DOHH2 (cell line): ENCODE results near the gene CLTCL1.

Experiments used
- H3F3A ChIP-seq: fragments of 200-600 bp; sonication (generic), shearing (Covaris generic); 2 replicates; pipeline ENCODE4 v1.6.0; 2016; ENCODE audit warnings: antibody characterized with exemption, mild to moderate bottlenecking; ENCODE audit not compliant: control insufficient read depth, insufficient read depth
- H3K27ac ChIP-seq: fragments of 200-600 bp; sonication (generic); 2 replicates; pipeline ENCODE4 v1.5.1; 2014; ENCODE audit warnings: low read depth, mild to moderate bottlenecking, low read length, moderate library complexity
- H3K27me3 ChIP-seq: fragments of 200-600 bp; sonication (generic); 2 replicates; pipeline ENCODE4 v1.6.1; 2014; ENCODE audit warnings: mild to moderate bottlenecking, low read length, mixed read lengths; ENCODE audit not compliant: control insufficient read depth
- H3K36me3 ChIP-seq: fragments of 200-600 bp; sonication (generic); 2 replicates; pipeline ENCODE4 v1.6.1; 2014; ENCODE audit warnings: mild to moderate bottlenecking, low read length, moderate library complexity, mixed read lengths; ENCODE audit not compliant: control insufficient read depth
- H3K4me1 ChIP-seq: fragments of 200-600 bp; sonication (generic); 2 replicates; pipeline ENCODE4 v1.6.1; 2014; ENCODE audit warnings: mild to moderate bottlenecking, low read length, mixed read lengths; ENCODE audit not compliant: control insufficient read depth
- H3K4me2 ChIP-seq: fragments of 200-600 bp; sonication (generic); 2 replicates; pipeline ENCODE4 v1.6.0; 2014; ENCODE audit warnings: mild to moderate bottlenecking, low read length, moderate library complexity
- H3K4me3 ChIP-seq: fragments of 200-600 bp; sonication (generic); 2 replicates; pipeline ENCODE4 v1.5.1; 2014; ENCODE audit warnings: mild to moderate bottlenecking, low read length, mixed read lengths
- H3K79me2 ChIP-seq: fragments of 200-600 bp; sonication (generic); 2 replicates; pipeline ENCODE4 v1.6.1; 2014; ENCODE audit warnings: mild to moderate bottlenecking, low read length, mixed read lengths; ENCODE audit not compliant: control insufficient read depth
- H3K9me2 ChIP-seq: fragments of 200-600 bp; sonication (generic); replicated peaks from 2 replicates; pipeline ENCODE4 v1.6.1; 2014; ENCODE audit warnings: mild to moderate bottlenecking, low read length, mixed read lengths; ENCODE audit not compliant: control insufficient read depth
- H3K9me3 ChIP-seq: fragments of 200-600 bp; sonication (generic); 2 replicates; pipeline ENCODE4 v1.6.1; 2014; ENCODE audit warnings: antibody characterized with exemption, low read length, mixed read lengths; ENCODE audit not compliant: control insufficient read depth, insufficient read depth
- H4K20me1 ChIP-seq: fragments of 200-600 bp; sonication (generic); 2 replicates; pipeline ENCODE4 v1.6.0; 2014; ENCODE audit warnings: low read depth, mild to moderate bottlenecking, antibody characterized with exemption, low read length, moderate library complexity; ENCODE audit not compliant: control insufficient read depth, insufficient read depth
- EZH2phosphoT487 ChIP-seq: fragments of 200-600 bp; sonication (generic); IDR thresholded peaks from 2 replicates; pipeline ENCODE4 v1.6.1; 2017; ENCODE audit warnings: borderline replicate concordance, mild to moderate bottlenecking, antibody characterized with exemption, low read length, moderate library complexity, mixed read lengths
- TF ChIP-seq, protein P1 (sequence below): fragments of 200-600 bp; sonication (generic); IDR thresholded peaks from one replicate; pipeline ENCODE4 v1.5.1; 2014; ENCODE audit warnings: antibody characterized with exemption, mild to moderate bottlenecking, low read depth, low read length; ENCODE audit not compliant: poor library complexity, severe bottlenecking

CLTCL1 gene

DNA sequence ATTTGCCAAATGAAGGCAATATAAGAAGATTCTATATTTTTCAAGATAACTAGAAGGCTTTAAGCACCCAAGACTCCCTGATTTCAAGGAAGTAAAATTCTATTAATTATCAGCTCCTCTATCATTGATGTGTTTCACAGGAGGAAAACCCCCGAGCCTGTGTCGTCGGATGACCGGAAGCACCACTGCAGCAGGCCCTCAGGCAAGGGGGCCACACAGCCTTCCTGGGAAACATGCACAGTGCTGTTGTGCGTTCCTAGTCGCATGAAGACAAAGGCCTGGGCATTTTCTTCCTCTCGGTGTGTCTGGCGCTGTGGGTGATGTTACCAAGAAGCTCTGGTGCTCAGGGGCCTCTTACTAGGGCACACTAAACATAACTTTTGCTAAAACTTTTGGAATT lies 16.4 kb downstream of the CLTCL1 start:
- H3K9me2 ChIP-seq, result no peaks in the 10 kb centered on the region
- H3K4me3 ChIP-seq, result no peak overlapping the region
- TF ChIP-seq EZH2phosphoT487, result no peak
- TF ChIP-seq, protein P1, sequence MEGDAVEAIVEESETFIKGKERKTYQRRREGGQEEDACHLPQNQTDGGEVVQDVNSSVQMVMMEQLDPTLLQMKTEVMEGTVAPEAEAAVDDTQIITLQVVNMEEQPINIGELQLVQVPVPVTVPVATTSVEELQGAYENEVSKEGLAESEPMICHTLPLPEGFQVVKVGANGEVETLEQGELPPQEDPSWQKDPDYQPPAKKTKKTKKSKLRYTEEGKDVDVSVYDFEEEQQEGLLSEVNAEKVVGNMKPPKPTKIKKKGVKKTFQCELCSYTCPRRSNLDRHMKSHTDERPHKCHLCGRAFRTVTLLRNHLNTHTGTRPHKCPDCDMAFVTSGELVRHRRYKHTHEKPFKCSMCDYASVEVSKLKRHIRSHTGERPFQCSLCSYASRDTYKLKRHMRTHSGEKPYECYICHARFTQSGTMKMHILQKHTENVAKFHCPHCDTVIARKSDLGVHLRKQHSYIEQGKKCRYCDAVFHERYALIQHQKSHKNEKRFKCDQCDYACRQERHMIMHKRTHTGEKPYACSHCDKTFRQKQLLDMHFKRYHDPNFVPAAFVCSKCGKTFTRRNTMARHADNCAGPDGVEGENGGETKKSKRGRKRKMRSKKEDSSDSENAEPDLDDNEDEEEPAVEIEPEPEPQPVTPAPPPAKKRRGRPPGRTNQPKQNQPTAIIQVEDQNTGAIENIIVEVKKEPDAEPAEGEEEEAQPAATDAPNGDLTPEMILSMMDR, result no peak
- peaks cover 6% of the 10 kb centered on the region; the same call in 1 of the 2 replicates for H3K27me3 ChIP-seq
- H3K36me3 ChIP-seq, result no peaks in the 10 kb centered on the region
- no peaks in the 10 kb centered on the region for H3K4me1 ChIP-seq
- H3K27ac ChIP-seq, result no peak overlapping the region
- H3F3A ChIP-seq, result no peaks in the 10 kb centered on the region
- no peaks in the 10 kb centered on the region for H3K79me2 ChIP-seq
- H3K4me2 ChIP-seq, result no peak overlapping the region
- no peaks in the 10 kb centered on the region for H4K20me1 ChIP-seq
- no peaks in the 10 kb centered on the region for H3K9me3 ChIP-seq

DNA sequence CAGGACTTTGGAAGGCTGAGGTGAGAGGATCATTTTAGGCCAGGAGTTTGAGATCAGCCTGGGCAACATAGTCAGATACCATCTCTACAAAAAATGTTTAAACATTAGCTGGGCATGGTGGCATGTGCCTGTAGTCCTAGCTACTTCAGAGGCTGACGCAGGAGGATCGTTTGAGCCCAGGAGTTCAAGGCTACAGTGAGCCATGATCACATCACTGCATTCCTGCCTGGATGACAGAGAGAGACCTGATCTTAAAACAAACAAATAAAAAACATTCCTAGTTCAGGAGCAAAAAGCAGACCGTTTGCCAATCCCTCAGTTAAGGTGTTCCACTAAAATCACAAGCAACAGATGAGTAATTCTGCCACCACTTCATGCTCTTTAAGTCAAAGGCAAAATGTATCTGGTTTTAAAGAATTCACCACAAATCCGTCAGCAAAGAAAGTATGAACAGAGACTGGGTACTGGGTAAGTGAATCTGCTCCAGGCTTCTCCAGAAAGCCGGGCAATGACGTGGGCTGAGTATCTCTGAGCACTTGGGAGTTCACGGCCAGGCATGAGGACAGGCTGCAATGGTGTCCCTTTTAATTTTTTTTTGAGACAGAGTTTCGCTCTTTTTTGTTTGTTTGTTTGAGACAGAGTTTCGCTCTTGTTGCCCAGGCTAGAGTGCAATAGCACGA lies 19.5 kb downstream of the CLTCL1 start:
- TF ChIP-seq, protein P1, result no peak
- TF ChIP-seq EZH2phosphoT487, result no peak
- Histone ChIP-seq H3K79me2 (no peaks in the 10 kb centered on the region), H3K4me3 (no peak overlapping the region), H3K9me3 (no peaks in the 10 kb centered on the region), H3K9me2 (no peaks in the 10 kb centered on the region), H3K4me1 (no peaks in the 10 kb centered on the region), H3K27me3 (0 out of 2 replicates have a peak, but pooled peaks cover 3% of the 10 kb centered on the region), H3F3A (no peaks in the 10 kb centered on the region), H4K20me1 (no peaks in the 10 kb centered on the region), H3K27ac (no peak overlapping the region), H3K4me2 (no peak overlapping the region), H3K36me3 (no peaks in the 10 kb centered on the region)

DNA sequence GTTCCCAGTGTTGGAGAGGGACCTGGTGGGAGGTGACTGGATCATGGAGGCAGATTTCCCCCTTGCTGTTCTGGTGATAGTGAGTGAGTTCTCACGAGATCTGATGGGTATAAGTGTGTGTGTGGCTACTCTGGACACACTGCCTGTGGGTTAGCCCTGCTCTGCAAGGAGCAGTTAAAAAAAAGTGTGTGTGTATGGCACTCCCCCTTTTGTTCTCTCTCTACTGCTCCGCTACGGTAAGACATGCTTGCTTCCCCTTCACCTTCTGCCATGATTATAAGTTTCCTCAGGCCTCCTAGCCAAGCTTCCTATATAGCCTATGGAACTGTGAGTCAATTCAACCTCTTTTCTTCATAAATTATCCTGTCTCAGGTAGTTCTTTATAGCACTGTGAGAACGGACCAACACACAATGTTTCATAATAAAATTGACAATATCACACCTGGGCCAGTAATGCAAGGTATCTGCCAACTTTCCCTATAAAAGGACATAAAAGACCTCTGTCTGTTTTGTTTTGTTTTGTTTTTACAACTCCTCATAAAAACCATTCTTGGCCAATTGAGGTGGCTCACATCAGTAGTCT lies 20.2 kb downstream of the CLTCL1 start:
- H3K9me3 ChIP-seq, result peaks cover 5% of the 10 kb centered on the region; the same call in 1 of the 2 replicates
- TF ChIP-seq, protein P1, result no peak
- no peak for TF ChIP-seq EZH2phosphoT487
- no peak overlapping the region for H3K27ac ChIP-seq
- H3K36me3 ChIP-seq, result no peaks in the 10 kb centered on the region
- H3F3A ChIP-seq, result no peaks in the 10 kb centered on the region
- no peak overlapping the region for H3K4me3 ChIP-seq
- no peaks in the 10 kb centered on the region for H3K9me2 ChIP-seq
- H3K79me2 ChIP-seq, result no peaks in the 10 kb centered on the region
- no peak overlapping the region for H3K4me2 ChIP-seq
- no peaks in the 10 kb centered on the region for H3K4me1 ChIP-seq
- H3K27me3 ChIP-seq, result 0 out of 2 replicates have a peak, but pooled peaks cover 3% of the 10 kb centered on the region
- no peaks in the 10 kb centered on the region for H4K20me1 ChIP-seq
